Activated CD4-positive, alpha-beta memory T cell treated with anti-CD3 and anti-CD28 coated beads for 36 hours (primary cell): ENCODE data around the gene PLK3. TPM values are rescaled to one million over a fixed set of nuclear protein-coding genes. Genes with fewer than 3 reads are reported as not detected.
"Not testable (repeated sequence)": the region's sequence is repeated elsewhere in the genome, so short reads cannot be mapped to it uniquely, and the experiment has no call there.

Source experiments
- CTCF ChIA-PET: fragments of 350-600 bp; sonication (Branson Sonifier 250); formaldehyde crosslinking; loops from one replicate; lab custom pipeline; 2021; ENCODE audit warnings: antibody characterized with exemption, inconsistent platforms; lab: Charles Lee
- POLR2A ChIA-PET: fragments of 350-600 bp; sonication (Branson Sonifier 250); formaldehyde crosslinking; loops from one replicate; lab custom pipeline; 2021; ENCODE audit warnings: antibody characterized with exemption; lab: Charles Lee
- DNase-seq: peaks from one replicate; pipeline ENCODE4 v3.0.0-alpha.2; 2020
- H3K27ac Mint-ChIP-seq: one replicate; pipeline ENCODE4 v1.8.0; 2021; ENCODE audit warnings: mixed read lengths
- H3K27me3 Mint-ChIP-seq: one replicate; pipeline ENCODE4 v1.8.0; 2021; ENCODE audit warnings: mixed read lengths
- H3K36me3 Mint-ChIP-seq: one replicate; pipeline ENCODE4 v1.8.0; 2021; ENCODE audit warnings: mixed read lengths
- H3K4me1 Mint-ChIP-seq: one replicate; pipeline ENCODE4 v1.8.0; 2021; ENCODE audit warnings: low read depth, mixed read lengths
- H3K4me3 Mint-ChIP-seq: one replicate; pipeline ENCODE4 v1.8.0; 2021; ENCODE audit warnings: mild to moderate bottlenecking, mixed read lengths
- H3K9me3 Mint-ChIP-seq: one replicate; pipeline ENCODE4 v1.8.0; 2021; ENCODE audit warnings: mixed read lengths
- intact Hi-C: fragments of 100-400 bp; cut with micrococcal nuclease; formaldehyde crosslinking; loops from one replicate; pipeline ENCODE4 v1.15.1; 2023
- total RNA-seq, 2 experiments: library from RNA; stranded (reverse); gene quantifications; one replicate each; pipeline ENCODE4 v1.2.3, GENCODE V29; 2021

PLK3 gene
- total RNA-seq, 2 experiments from 2014 or later, result 80.2 to 87.9 TPM

DNA sequence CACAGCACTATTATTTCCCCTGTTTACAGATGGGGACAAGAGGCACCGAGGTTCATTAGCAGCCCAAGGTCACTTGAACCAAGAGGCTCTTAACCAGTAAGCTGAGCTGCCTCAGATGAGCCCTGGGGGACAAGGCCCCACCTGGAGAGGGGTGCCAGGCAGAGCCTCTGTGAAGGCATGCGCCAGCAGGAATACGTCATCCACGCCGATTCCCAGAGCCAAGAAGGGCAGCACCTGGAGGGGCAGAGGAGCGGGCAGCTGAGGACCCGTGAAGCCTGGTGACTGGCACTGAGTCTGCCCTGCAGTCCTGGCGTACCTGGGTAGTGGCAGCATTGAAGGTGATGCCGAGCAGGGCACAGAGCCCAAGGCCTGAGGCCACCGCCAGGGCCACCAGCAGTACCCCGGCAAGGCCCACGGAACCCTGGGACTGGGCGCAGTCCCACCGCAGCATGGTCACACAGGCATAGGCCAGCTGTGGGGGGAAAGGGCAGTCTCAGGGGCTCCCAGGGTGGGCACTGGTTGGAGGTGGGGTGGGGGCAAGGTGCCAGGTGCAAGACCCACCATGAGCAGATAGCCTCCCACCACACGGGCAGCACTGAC lies 28.8 kb downstream of the PLK3 start:
- Mint-ChIP-seq H3K36me3 (no peaks in the 10 kb centered on the region), H3K4me1 (no peaks in the 10 kb centered on the region), H3K4me3 (no peak overlapping the region), H3K27ac (no peak overlapping the region), H3K27me3 (no peaks in the 10 kb centered on the region), H3K9me3 (no peaks in the 10 kb centered on the region)
- CTCF ChIA-PET, result no interaction called here
- intact Hi-C loops, result no loop called here
- POLR2A ChIA-PET, result interaction anchor here (0.9 to 1.7 kb wide), 2 partner anchors 10 to 107 kb away, joined by 3 to 8 read pairs; no protein-coding TSS in a partner anchor
- DNase-seq, result no peak

DNA sequence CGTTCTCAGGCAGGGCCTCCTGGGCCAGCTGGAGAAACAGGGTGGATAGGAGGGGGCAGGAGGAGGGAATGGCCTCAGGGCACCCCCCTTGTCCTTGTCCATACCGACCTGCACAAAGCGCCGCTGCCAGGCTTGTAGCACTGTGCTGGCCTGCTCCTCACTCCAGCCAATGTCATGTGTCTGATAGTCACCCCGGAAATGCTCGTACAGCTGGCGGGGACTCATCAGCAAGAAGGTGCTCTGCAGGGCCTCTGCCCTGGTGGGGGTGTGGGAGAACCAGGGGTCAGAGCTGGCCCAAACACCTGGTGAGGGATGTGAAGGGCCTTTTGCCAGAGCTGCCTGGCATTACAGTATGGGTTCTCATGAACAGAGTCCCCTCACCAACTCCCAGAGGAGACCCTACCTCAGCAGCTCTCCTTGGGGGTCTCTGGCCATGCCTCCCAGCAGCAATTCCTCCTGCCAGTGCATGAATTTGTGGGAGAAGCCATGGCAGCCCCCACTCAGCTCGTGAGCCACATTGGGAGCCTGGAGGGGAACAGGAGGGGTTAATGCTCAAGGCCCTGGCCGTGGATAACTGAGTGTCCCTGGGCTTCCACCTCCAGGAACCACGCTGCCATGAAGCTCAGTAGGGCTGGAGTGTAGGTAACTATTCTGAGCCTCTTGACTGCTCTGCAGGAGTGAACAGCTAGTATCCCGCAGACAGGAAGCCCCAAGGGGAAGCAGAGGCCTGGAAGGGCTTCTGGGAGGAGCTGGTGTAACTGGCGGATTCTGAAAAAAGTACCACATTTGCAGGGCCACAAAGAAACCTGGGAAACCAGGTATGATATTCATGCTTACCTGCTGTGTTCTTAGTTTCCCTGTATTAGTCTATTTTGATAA lies 29.6 kb downstream of the PLK3 start:
- Mint-ChIP-seq H3K36me3 (no peaks in the 10 kb centered on the region), H3K4me3 (no peak overlapping the region), H3K27me3 (no peaks in the 10 kb centered on the region), H3K9me3 (no peaks in the 10 kb centered on the region), H3K4me1 (no peaks in the 10 kb centered on the region), H3K27ac (no peak overlapping the region)
- CTCF ChIA-PET, result interaction anchor here (1.0 to 1.2 kb wide), 2 partner anchors 37 to 182 kb away, joined by 3 read pairs; partner anchors contain the start of gene UROD
- intact Hi-C loops, result no loop called here
- POLR2A ChIA-PET, result interaction anchor here (0.9 to 1.7 kb wide), 3 partner anchors 9 to 108 kb away, joined by 3 to 8 read pairs (median 8); no protein-coding TSS in a partner anchor
- DNase-seq, result no peak

DNA sequence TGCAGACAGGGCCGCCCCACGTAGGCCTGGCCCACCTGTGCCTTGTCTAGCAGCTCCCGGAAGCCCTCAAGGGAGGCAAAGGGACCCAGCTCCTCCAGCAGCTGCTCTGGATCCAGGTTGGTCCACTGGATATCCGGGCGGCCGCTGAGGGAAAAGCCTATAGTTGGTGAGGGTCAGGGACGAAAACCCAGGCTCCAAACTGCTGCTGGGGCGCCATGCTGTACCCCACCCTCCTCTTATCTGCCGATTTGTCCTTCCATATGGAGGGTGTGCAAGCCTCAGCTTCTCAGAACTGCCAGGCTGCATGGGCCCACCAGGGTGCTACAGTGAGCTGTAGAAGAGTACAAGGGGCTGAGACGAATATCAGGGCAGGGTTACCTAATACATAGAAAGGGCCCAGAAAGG lies 30.7 kb downstream of the PLK3 start:
- H3K36me3 Mint-ChIP-seq, result no peaks in the 10 kb centered on the region
- H3K4me1 Mint-ChIP-seq, result peaks cover 5% of the 10 kb centered on the region
- CTCF ChIA-PET, result interaction anchor here (0.8 to 1.2 kb wide), 3 partner anchors 37 to 181 kb away, joined by 3 read pairs; partner anchors contain the start of gene UROD
- no peaks in the 10 kb centered on the region for H3K9me3 Mint-ChIP-seq
- POLR2A ChIA-PET, result interaction anchor here (1.5 kb wide), 1 partner anchor 10 kb away, joined by 8 read pairs; no protein-coding TSS in a partner anchor
- no peaks in the 10 kb centered on the region for H3K27me3 Mint-ChIP-seq
- intact Hi-C loops, result no loop called here
- H3K4me3 Mint-ChIP-seq, result no peak overlapping the region
- H3K27ac Mint-ChIP-seq, result no peak overlapping the region
- no peak for DNase-seq

DNA sequence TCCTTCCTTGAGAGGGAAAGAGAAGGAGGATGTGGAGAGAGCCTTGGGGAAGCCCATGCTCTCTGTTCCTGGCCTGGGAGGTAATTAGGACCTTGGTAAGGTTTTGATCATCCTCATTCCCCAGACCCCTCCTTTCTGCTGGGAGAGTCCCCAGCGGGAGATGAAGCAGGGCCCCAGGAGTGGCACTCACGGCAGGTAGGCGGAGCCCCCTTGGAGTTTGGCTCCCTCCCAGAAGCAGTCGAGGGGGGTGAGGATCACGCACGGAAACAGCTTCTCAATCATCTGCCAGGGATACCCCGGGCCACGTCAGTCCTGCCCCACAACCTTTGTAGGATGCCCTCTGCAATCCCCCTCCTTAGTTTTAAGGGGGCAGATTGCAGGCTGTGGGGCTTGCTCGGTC lies 31.3 kb downstream of the PLK3 start:
- H3K36me3 Mint-ChIP-seq, result no peaks in the 10 kb centered on the region
- no peak overlapping the region for H3K27ac Mint-ChIP-seq
- no peak overlapping the region for H3K4me3 Mint-ChIP-seq
- ChIA-PET POLR2A (interaction anchor here (1.4 kb wide), 1 partner anchor 10 kb away, joined by 4 read pairs; no protein-coding TSS in a partner anchor), CTCF (no interaction called here)
- no peaks in the 10 kb centered on the region for H3K27me3 Mint-ChIP-seq
- H3K9me3 Mint-ChIP-seq, result no peaks in the 10 kb centered on the region
- intact Hi-C loops, result no loop called here
- H3K4me1 Mint-ChIP-seq, result peaks cover 8% of the 10 kb centered on the region
- DNase-seq, result no peak

DNA sequence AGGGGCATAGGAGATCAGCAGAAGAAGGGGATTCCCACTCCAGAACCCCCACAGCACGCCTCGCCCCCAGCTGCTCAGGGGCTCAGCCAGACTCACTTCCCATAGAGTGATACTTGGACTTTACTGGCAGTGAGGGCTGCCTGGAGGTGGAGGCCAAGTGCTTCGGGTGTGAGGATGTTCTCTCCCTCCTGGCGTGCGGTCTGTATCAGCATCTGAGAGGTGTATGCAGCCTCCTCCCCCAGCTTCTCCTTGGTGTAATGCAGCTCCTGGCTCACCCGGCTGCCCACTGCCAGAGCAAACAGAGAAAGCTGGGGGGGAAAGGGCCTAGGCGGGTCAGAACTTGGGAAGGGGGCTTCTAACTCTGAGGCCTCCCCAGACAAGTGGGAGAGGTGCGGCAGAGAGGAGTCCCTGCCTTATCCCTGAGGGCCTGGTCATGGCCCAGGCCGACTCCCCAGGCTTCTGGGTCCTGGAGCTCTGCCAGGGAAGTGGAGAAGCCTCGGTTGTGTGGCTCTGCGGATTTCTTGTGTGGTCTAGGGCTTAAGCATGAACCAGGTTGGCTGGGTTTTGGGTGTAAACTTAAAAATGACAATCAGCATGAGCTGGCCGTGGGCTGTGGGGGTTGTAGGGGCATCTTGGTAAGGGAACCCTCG lies 32.0 kb downstream of the PLK3 start:
- CTCF ChIA-PET, result no interaction called here
- no peaks in the 10 kb centered on the region for H3K9me3 Mint-ChIP-seq

DNA sequence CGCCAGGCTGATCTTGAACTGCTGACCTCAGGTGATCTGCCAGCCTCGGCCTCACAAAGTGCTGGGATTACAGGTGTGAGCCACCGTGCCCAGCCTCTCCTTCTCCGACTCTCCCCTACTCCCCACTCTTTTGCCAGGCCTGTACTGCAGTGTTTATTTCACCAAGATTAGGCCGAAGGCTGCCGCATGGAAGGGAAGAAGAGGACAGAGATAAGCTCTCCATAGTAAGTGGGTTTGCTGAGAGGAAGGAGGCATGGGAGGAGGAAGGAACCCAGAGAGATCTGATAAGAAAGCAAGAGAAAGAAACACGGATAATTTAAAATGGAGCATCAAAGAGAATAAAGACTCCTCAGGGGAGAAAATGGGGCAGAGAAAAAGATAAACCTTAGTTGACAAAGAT lies 34.2 kb downstream of the PLK3 start:
- H3K36me3 Mint-ChIP-seq, result no peaks in the 10 kb centered on the region
- intact Hi-C loops, result no loop called here
- POLR2A ChIA-PET, result no interaction called here
- H3K4me3 Mint-ChIP-seq, result no peak overlapping the region
- H3K27me3 Mint-ChIP-seq, result peaks cover under 1% of the 10 kb centered on the region
- peaks cover 8% of the 10 kb centered on the region for H3K4me1 Mint-ChIP-seq
- no peaks in the 10 kb centered on the region for H3K9me3 Mint-ChIP-seq
- CTCF ChIA-PET, result interaction anchor here (0.9 to 3.7 kb wide), 6 partner anchors 12 to 465 kb away, joined by 3 to 21 read pairs (median 13); partner anchors contain the start of gene HECTD3
- H3K27ac Mint-ChIP-seq, result no peak overlapping the region
- DNase-seq, result no peak

More for the DNA sequence above, 32.0 kb downstream of the PLK3 start:
- peaks cover 8% of the 10 kb centered on the region for H3K4me1 Mint-ChIP-seq
- no peaks in the 10 kb centered on the region for H3K27me3 Mint-ChIP-seq
- POLR2A ChIA-PET, result interaction anchor here (1.4 kb wide), 1 partner anchor 11 kb away, joined by 4 read pairs; no protein-coding TSS in a partner anchor
- H3K4me3 Mint-ChIP-seq, result no peak overlapping the region
- no peak for DNase-seq
- H3K36me3 Mint-ChIP-seq, result no peaks in the 10 kb centered on the region
- intact Hi-C loops, result no loop called here
- no peak overlapping the region for H3K27ac Mint-ChIP-seq

DNA sequence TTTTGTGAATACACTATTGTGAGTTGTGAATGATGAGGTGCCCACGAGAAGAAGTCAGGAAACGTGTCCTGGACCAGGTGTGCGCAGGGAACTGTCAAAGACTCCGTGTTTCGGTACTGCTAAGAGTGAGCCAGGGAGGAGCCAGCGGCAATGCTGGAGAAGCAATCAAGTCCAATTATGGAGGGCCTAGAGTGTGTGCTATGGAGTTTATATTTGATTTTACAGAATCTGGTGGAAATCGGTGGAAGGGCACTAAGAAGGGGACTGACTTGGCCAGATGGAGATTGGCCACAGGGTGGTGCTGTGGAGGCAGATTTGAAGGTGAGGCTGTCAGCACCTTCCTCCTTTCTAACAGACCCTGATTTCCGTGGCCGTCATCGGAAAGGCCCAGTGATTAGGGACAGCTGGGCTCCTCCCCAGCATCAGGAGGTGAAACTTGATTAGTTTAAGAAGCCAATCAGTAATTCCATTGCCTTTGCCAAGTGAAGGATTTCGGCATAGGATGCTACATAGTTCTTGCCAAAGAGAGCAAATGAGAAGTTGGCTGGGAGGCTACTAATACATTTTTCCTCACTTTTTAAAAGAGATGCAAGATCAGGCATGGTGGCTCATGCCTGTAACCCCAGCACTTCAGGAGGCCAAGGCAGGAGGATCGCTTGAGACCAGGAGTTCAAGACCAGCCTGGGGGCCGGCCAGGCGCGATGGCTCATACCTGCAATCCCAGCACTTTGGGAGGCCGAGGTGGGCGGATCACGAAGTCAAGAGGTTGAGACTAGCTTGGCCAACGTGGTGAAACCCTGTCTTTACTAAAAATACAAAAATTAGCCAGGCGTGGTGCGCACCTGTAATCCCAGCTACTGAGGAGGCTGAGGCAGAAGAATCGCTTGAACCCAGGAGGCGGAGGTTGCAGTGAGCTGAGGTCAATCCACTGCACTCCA lies 35.8 kb downstream of the PLK3 start:
- H3K4me3 Mint-ChIP-seq, result no peak overlapping the region
- intact Hi-C loops, result loop anchor here (2.0 to 5.0 kb wide), 3 partner anchors 177 to 656 kb away; partner anchors contain the start of genes TESK2 and UROD
- no peak overlapping the region for H3K27ac Mint-ChIP-seq
- peaks cover 6% of the 10 kb centered on the region for H3K27me3 Mint-ChIP-seq
- H3K4me1 Mint-ChIP-seq, result peaks cover 8% of the 10 kb centered on the region
- POLR2A ChIA-PET, result no interaction called here
- no peaks in the 10 kb centered on the region for H3K9me3 Mint-ChIP-seq
- peak; percentile 94 for DNase-seq
- H3K36me3 Mint-ChIP-seq, result no peaks in the 10 kb centered on the region
- CTCF ChIA-PET, result interaction anchor here (0.6 to 3.7 kb wide), 20 partner anchors 9 to 853 kb away, joined by 3 to 21 read pairs (median 4); partner anchors contain the start of genes HECTD3, PLK3 and UROD

DNA sequence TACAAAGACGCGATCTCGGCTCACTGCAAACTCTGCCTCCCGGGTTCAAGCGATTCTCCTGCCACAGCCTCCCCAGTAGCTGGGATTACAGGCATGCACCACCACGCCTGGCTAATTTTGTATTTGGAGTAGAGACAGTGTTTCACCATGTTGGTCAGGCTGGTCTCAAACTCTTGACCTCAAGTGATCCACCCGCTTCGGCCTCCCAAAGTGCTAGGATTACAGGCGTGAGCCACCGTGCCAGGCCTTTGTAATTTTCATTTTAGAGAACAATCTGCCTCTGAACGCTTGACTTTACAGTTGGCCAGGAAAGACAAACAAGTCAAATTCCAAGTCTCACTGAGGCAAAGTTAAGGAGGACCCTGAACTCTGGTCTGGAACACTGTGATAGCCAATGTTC lies 38.1 kb downstream of the PLK3 start:
- peaks cover 18% of the 10 kb centered on the region for H3K27me3 Mint-ChIP-seq
- POLR2A ChIA-PET, H3K4me1 Mint-ChIP-seq, H3K4me3 Mint-ChIP-seq, DNase-seq, H3K9me3 Mint-ChIP-seq, H3K27ac Mint-ChIP-seq, H3K36me3 Mint-ChIP-seq: not testable (repeated sequence)
- CTCF ChIA-PET, result interaction anchor here (0.6 to 1.3 kb wide), 3 partner anchors 16 to 462 kb away, joined by 3 to 4 read pairs (median 3); no protein-coding TSS in a partner anchor
- intact Hi-C loops, result loop anchor here (5.0 kb wide), 2 partner anchors 464 to 654 kb away; partner anchors contain the start of gene TESK2

DNA sequence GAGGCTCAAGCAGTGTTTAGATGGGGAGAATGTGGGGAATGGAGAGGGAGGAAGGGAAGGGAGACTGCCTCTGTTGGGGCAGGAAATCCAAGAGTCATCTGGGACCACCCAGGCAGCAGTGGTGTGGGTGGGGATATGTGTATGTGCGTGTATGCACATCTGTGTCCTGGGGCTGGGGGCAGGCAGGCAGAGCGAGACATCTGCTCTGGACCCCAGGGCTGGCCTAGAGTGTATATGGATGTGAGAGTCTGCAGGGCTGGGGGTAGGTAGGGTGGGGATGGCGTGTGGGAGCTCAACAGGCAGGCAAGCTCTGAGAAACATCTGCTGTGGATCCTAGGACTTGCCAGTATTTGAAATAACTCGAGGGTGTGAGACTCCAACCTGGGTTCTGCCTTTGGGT lies 39.4 kb downstream of the PLK3 start:
- Mint-ChIP-seq H3K27me3 (peaks cover 18% of the 10 kb centered on the region), H3K27ac (no peak overlapping the region), H3K4me3 (no peak overlapping the region), H3K9me3 (no peaks in the 10 kb centered on the region), H3K36me3 (no peaks in the 10 kb centered on the region), H3K4me1 (peaks cover 8% of the 10 kb centered on the region)
- CTCF ChIA-PET, result no interaction called here
- POLR2A ChIA-PET, result no interaction called here
- intact Hi-C loops, result loop anchor here (5.0 kb wide), 2 partner anchors 463 to 653 kb away; partner anchors contain the start of gene TESK2
- DNase-seq, result no peak

DNA sequence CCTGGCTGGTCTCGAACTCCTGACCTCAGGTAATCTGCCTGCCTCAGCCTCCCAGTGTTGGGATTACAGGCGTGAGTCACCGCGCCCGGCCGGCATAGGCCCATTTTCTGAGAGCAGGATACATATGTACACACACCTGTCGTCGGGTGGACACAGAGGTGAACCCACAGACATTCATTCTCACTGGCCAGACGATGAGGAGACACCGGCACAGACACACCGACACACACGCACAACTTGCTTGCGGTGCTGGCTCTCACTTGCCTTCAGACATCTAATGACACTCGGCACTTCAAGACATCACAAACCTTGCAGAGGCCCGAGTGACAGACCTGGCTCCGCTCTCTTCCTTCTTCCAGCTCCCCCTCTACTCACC lies 42.3 kb downstream of the PLK3 start:
- ChIA-PET CTCF (no interaction called here), POLR2A (no interaction called here)
- Mint-ChIP-seq H3K4me1 (no peaks in the 10 kb centered on the region), H3K27ac (no peak overlapping the region), H3K36me3 (no peaks in the 10 kb centered on the region), H3K27me3 (peaks cover 18% of the 10 kb centered on the region), H3K9me3 (no peaks in the 10 kb centered on the region), H3K4me3 (no peak overlapping the region)
- DNase-seq, result no peak
- intact Hi-C loops, result no loop called here
